ENCODE results near the gene STARD10.

The STARD10 gene

GRCh38 chr11:72712168-72712751, 81.6 kb downstream of the STARD10 start:
- Mint-ChIP-seq H3K4me1 (peaks cover 25% of the 10 kb centered on the region), H3K36me3 (peaks cover 39% of the 10 kb centered on the region), H3K9me3 (no peaks in the 10 kb centered on the region), H3K27ac (no peak overlapping the region), H3K27me3 (no peaks in the 10 kb centered on the region), H3K4me3 (no peak overlapping the region)
- ATAC-seq (ENCODE audit: low read depth) (no peak), DNase-seq (ENCODE audit: low spot score in 2 of 2) (no peak)

GRCh38 chr11:72711141-72711540, 82.7 kb downstream of the STARD10 start:
- no peak overlapping the region for H3K4me3 Mint-ChIP-seq
- H3K9me3 Mint-ChIP-seq: no peaks in the 10 kb centered on the region
- no peak overlapping the region for H3K27ac Mint-ChIP-seq
- peaks cover 25% of the 10 kb centered on the region for H3K4me1 Mint-ChIP-seq
- peaks cover 49% of the 10 kb centered on the region for H3K36me3 Mint-ChIP-seq
- H3K27me3 Mint-ChIP-seq: no peaks in the 10 kb centered on the region
- no peak for DNase-seq (ENCODE audit: low spot score in 2 of 2)
- ATAC-seq (ENCODE audit: low read depth): no peak

GRCh38 chr11:72710278-72710677, 83.6 kb downstream of the STARD10 start:
- H3K9me3 Mint-ChIP-seq: no peaks in the 10 kb centered on the region
- ATAC-seq (ENCODE audit: low read depth): no peak
- no peak overlapping the region for H3K27ac Mint-ChIP-seq
- no peaks in the 10 kb centered on the region for H3K27me3 Mint-ChIP-seq
- no peak for DNase-seq (ENCODE audit: low spot score in 2 of 2)
- H3K36me3 Mint-ChIP-seq: peaks cover 51% of the 10 kb centered on the region
- H3K4me3 Mint-ChIP-seq: no peak overlapping the region
- H3K4me1 Mint-ChIP-seq: peaks cover 24% of the 10 kb centered on the region

- no peak for DNase-seq (ENCODE audit: low spot score in 2 of 2)
- peaks cover 20% of the 10 kb centered on the region for H3K4me1 Mint-ChIP-seq
- no peak overlapping the region for H3K4me3 Mint-ChIP-seq
- H3K9me3 Mint-ChIP-seq: no peaks in the 10 kb centered on the region
- no peak for ATAC-seq (ENCODE audit: low read depth)
- H3K27ac Mint-ChIP-seq: peak overlapping the region; percentile 70
- peaks cover 53% of the 10 kb centered on the region for H3K36me3 Mint-ChIP-seq
- no peaks in the 10 kb centered on the region for H3K27me3 Mint-ChIP-seq
Observed at GRCh38 chr11:72709478-72710238, 84.2 kb downstream of the STARD10 start.

- no peak overlapping the region for H3K4me3 Mint-ChIP-seq
- DNase-seq (ENCODE audit: low spot score in 2 of 2) (no peak), ATAC-seq (ENCODE audit: low read depth) (no peak)
- peaks cover 15% of the 10 kb centered on the region for H3K4me1 Mint-ChIP-seq
- H3K9me3 Mint-ChIP-seq: no peaks in the 10 kb centered on the region
- peak overlapping the region; percentile 45 for H3K27ac Mint-ChIP-seq
- H3K27me3 Mint-ChIP-seq: no peaks in the 10 kb centered on the region
- H3K36me3 Mint-ChIP-seq: peaks cover 44% of the 10 kb centered on the region
Observed at GRCh38 chr11:72707032-72707431, 86.8 kb downstream of the STARD10 start.

- H3K36me3 Mint-ChIP-seq: peaks cover 47% of the 10 kb centered on the region
- H3K4me3 Mint-ChIP-seq: no peak overlapping the region
- H3K4me1 Mint-ChIP-seq: peaks cover 15% of the 10 kb centered on the region
- H3K9me3 Mint-ChIP-seq: no peaks in the 10 kb centered on the region
- H3K27ac Mint-ChIP-seq: peak overlapping the region; percentile 45
- no peaks in the 10 kb centered on the region for H3K27me3 Mint-ChIP-seq
- DNase-seq (ENCODE audit: low spot score in 2 of 2) (no peak), ATAC-seq (ENCODE audit: low read depth) (no peak)
Observed at GRCh38 chr11:72706579-72706978, 87.3 kb downstream of the STARD10 start.

GRCh38 chr11:72705442-72706365, 88.1 kb downstream of the STARD10 start:
- Mint-ChIP-seq H3K27ac (no peak overlapping the region), H3K27me3 (no peaks in the 10 kb centered on the region), H3K9me3 (no peaks in the 10 kb centered on the region), H3K4me1 (peaks cover 15% of the 10 kb centered on the region), H3K36me3 (peaks cover 48% of the 10 kb centered on the region), H3K4me3 (no peak overlapping the region)
- no peak for DNase-seq (ENCODE audit: low spot score in 2 of 2)
- no peak for ATAC-seq (ENCODE audit: low read depth)

- H3K9me3 Mint-ChIP-seq: no peaks in the 10 kb centered on the region
- peaks cover 15% of the 10 kb centered on the region for H3K4me1 Mint-ChIP-seq
- H3K27ac Mint-ChIP-seq: no peak overlapping the region
- H3K27me3 Mint-ChIP-seq: no peaks in the 10 kb centered on the region
- no peak overlapping the region for H3K4me3 Mint-ChIP-seq
- H3K36me3 Mint-ChIP-seq: peaks cover 50% of the 10 kb centered on the region
- ATAC-seq (ENCODE audit: low read depth) (no peak), DNase-seq (ENCODE audit: low spot score in 2 of 2) (no peak)
Observed at GRCh38 chr11:72704783-72705265, 89.0 kb downstream of the STARD10 start.
